Germinal center (tissue), 1 donor: Measurements from ENCODE around the gene DEFB121.

Source experiments
- DNase-seq: peaks from one replicate; pipeline ENCODE4 v3.0.0; 2012; ENCODE audit warnings: mixed read lengths, low spot score

The DEFB121 gene

DNA sequence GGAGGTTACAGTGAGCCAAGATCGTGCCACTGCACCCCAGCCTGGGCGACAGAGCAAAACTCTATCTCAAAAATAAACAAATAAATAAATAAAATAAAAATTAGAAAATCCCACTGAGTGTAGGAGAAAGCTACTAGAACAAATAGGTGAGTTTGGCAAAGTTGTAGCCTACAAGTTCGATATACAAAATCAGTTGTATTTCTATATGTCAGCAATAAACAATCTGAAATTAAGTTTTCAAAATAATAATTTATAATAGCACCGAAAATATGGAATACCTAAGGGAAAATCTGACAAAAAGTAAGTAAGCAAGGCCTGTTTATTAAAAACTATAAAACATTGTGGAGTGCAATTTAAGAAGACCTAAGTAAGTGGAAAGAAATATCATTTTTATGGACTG, 42.7 kb downstream of the DEFB121 start:
- DNase-seq, result no peak

DNA sequence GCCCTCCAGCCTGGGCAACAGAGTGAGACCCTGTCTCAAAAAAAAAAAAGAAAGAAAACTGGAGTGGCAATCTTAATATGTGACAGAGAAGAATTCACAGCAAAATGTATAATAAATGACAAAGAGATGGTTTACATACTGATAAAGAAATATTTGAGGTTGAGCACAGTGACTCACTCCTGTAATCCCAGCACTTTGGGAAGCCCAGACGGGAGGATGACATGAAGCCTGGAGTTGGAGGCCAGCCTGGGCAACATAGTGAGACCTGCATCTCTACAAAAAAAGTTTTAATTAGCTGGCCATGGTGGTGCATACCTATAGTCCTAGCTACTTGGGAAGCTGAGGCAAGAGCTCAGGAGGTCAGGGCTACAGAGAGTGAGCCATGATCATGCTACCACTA, 50.0 kb downstream of the DEFB121 start:
- no peak for DNase-seq
